GM19240 (cell line): ENCODE data around the gene TTYH2.

Source experiments
- DNase-seq: peaks from one replicate; pipeline ENCODE4 v3.0.0; 2011; ENCODE audit warnings: low spot score; ENCODE audit not compliant: insufficient read length

The TTYH2 gene

DNA sequence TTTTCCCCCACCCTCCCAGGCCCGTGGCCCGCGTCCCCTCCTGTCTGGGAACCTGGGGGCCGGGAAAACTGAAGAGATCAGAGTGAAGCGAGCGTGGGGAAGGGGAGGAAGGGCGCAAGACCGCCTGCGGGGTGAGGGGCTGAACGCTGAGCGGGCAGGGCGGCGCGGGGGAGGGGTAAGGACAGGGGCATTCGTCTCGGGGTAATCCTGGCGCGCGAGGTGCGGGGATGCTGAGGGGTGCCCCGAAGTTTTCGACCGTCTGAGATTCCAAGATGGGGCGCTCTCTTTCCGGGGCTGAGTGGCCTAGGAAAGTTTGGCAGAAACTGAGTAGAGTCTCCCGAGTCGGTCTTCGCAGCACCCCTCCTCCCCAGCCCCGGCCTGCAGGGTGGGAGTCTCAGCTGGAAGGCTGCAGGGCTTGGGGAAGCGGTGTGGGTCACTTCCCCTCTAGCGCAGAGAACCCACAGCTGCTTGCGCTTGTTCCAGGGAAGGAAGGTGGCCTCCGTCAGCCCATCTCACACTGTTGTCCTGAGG, 555 bp downstream of the TTYH2 start:
- DNase-seq: no peak

GRCh38 chr17:74214484-74215341, 1.3 kb downstream of the TTYH2 start:
- DNase-seq: no peak

GRCh38 chr17:74215342-74215727, 2.0 kb downstream of the TTYH2 start:
- DNase-seq: no peak

DNA sequence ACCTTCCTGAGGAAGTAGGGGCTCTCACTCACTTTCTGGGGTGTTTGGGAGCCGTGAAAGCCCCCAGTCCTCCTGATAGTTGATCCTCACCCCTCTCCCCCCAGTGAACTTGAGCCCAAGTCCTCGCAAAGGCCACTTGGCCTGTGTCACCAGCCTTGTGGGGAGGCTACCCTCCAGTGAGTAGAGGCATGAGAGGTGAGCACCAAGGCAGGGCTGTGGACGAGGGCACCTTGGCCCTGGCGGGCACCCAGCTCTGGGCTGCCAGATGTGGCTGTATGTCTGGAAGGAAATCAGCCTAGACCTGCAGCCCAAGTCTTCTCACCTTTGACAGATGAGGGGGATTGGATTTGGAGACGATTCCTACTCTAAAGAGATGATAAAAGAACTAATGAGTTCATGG, 3.1 kb downstream of the TTYH2 start:
- DNase-seq: no peak

GRCh38 chr17:74217037-74217730, 3.8 kb downstream of the TTYH2 start:
- no peak for DNase-seq

- no peak for DNase-seq
Observed at GRCh38 chr17:74217888-74218287, 4.5 kb downstream of the TTYH2 start.

- DNase-seq: no peak
Observed at GRCh38 chr17:74218436-74218835, 5.1 kb downstream of the TTYH2 start.

DNA sequence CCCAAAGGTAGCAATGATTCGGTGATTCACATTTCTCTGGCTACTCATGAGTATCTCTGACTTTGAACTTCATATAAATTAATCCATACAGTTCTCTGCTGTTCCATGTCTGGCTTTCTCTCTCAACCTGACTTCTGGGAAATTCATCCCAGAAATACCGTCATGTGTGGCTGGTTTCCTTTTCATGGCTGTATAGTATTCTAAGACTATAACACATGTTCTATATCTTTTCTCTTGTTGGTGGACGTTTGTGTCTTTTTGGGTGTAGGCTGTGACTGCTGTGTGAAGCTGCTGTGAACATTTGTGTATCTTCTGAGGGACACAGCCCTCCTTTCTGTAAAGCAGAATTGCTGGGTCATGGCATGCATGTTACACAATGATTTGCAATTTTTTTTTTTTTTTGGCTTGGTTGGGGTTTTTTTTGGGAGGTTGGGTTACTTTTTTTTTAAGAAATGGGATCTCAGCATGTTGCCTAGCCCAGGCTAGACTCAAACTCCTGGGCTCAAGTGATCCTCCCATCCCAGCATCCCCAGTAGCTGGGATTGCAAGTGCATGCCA, 6.3 kb downstream of the TTYH2 start:
- DNase-seq: no peak

DNA sequence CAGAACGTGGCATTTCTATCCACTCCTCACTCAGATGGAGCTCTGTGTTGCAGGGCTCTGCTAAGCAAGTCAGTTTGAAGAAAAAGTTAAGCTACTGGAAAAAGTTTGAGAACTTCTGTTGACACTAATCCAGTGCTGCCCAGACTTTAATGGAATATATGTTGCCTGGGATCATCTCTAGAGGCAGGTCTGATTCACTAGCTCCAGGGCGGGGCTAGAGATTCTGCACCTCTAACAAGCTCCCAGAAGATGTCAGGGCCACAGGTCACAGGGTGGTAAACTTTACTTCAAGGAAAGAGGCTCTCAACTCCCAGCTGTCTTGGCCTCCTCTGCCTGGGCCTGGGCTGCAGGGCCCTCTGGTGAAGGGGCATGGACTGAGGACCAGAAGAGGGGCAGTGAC, 6.8 kb downstream of the TTYH2 start:
- DNase-seq: no peak

DNA sequence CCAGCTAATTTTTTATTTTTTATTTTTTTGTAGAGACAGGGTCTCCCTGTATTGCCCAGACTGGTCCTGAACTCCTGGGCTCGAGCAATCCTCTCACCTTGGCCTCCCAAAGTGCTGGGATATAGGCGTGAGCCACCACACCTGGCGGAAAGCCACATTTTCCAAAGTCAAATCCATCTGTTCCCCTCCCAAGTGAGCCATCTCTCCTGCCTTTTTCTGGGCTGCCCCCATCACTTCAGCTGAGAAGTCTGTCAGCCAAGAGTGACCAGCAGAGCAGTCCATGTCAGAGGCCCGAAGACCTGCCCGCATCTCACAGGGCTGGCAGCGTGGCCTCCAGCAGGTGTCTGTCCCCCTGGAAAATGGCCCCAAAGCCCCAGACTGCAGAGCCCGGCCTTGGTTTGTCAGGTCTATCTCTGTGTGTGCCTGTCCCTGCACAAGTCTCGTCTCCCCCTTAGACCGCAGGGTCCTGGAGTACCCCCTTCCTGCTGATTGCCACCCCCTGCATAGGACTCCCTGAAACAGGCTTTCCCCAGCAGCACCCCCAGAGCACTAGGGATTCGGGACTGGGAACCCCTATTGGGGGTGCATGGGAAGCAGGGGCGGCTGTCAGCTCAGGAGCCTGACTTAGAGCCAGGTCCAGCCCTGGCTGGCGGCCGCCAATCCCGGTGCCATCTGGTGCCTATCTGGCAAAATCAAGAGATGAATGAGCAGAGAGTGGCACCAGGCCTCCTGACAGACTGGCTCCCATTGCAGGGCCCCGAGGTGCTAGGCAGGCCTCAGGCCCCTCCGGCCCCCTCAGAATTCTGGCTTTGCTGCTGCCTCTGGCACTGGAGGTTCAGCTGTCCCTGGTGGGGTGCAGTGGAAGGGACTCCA, 7.8 kb downstream of the TTYH2 start:
- no peak for DNase-seq

- DNase-seq: no peak
Observed at GRCh38 chr17:74222399-74222798, 9.0 kb downstream of the TTYH2 start.

- no peak for DNase-seq
Observed at GRCh38 chr17:74223901-74224300, 10.5 kb downstream of the TTYH2 start.

DNA sequence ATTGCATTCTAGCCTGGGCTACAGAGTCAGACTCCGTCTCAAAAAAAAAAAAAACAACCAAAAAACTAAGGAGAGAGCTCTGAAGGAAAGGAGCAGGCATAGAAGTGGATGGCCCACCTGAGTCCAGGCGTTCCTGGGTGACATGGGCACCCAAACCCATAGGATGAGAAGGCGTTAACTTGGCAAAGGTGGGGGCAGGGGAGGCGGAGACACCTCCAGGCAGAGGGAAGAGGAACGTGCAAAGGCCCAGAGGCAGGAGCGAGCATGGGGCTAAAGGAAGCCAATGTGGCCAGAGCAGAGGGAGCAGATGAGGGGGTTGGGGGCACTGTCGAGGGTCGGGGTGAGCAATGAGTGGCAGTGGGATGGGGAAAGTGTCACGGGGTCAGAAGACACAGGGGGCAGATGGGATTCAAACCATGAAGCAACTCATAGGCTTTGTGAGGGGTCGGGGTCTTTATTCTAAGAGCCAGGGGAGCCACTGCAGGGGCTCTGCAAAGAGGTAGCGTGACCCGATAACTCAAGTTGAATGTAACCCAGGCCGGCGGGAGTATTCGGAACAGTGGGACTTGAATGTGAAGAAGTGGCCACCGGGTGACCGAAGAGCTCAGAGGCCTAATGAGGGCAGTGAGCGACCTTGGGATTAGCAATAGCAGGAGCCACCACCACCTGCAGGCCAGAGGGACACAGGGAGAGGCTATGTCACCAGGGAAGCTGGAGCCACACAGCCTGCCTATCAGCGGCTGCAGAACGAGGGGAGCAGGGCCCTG, 11.8 kb downstream of the TTYH2 start:
- DNase-seq: no peak

GRCh38 chr17:74226252-74226651, 12.9 kb downstream of the TTYH2 start:
- no peak for DNase-seq

GRCh38 chr17:74227271-74228080, 14.1 kb downstream of the TTYH2 start:
- DNase-seq: no peak

DNA sequence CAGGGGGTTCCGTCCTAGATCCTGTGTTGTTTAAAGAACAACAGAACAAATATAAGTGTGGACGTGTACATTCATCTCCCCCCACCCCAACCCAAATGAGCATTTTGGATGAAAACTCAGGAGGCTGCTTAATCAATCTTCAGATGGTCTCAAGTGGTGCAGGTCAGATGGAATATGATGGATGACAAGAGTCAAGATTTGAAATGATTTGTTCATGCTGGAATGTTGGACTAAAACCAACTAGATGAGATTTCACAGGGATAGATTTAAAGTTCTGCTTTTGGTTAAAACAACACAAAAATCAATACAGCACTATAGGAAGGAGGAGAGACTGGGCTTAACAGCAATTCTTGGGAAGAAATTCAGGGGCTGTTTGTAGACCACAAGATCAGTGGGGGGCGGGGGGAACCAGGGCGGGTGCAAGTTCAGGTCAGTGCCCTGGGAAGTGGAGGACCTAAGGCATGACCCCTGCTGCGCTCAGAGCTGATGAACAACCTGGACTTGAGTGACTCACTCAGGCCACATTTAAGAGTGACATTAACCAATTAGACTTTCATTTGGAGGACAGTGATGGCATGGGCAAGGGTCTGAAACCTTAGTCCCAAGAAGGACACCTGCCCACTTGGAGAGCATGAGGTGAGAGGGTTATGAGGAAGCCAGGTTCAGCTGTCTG, 15.1 kb downstream of the TTYH2 start:
- no peak for DNase-seq

DNA sequence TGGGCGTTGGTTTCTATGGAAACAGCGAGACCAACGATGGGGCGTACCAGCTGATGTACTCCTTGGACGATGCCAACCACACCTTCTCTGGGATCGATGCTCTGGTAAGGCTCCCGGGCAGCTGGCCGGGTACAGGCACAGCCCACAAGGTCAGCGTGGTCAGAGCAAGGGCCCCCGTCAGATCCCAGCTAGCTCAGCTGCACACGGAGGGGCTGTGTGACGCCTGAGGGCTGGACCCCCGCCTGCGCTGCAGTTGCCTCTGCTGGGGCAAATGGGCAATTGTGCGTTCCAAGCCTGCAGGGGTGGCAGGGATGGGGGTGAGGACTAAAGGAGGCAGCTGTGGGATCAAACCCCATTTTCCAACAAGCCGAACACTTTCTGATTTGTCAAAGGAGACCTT, 17.5 kb downstream of the TTYH2 start:
- no peak for DNase-seq

- no peak for DNase-seq
Observed at GRCh38 chr17:74231928-74232907, 18.8 kb downstream of the TTYH2 start.
